Measurements from ENCODE around the gene UBE2O.

UBE2O gene

GRCh38 chr17:76452660-76453430 is at the start of gene UBE2O:
UBE2O (minus strand) TSS chr17:76453152; CDS start chr17:76453141, 11 bp downstream.
- peak; percentile 86 to 93 for DNase-seq

GRCh38 chr17:76501827-76502307 is 48.9 kb upstream of the UBE2O start:
- DNase-seq: no peak

- DNase-seq: peak; percentile 93 to 98
These were observed 48.3 kb upstream of the UBE2O start, which contains the start of gene RHBDF2 for GRCh38 chr17:76501018-76501826. RHBDF2 (minus strand) TSS chr17:76501423; CDS start chr17:76481524, 19,899 bp downstream.

- no peak for DNase-seq
These were observed 47.7 kb upstream of the UBE2O start for GRCh38 chr17:76500747-76501017.

GRCh38 chr17:76500074-76500746 is 47.3 kb upstream of the UBE2O start:
- DNase-seq: no peak

GRCh38 chr17:76499267-76499667 is 46.3 kb upstream of the UBE2O start:
- no peak for DNase-seq

- no peak for DNase-seq
These were observed 45.9 kb upstream of the UBE2O start for GRCh38 chr17:76498876-76499251.

- no peak for DNase-seq
These were observed 45.3 kb upstream of the UBE2O start for GRCh38 chr17:76497979-76498875.

- DNase-seq: no peak
These were observed 44.7 kb upstream of the UBE2O start for GRCh38 chr17:76497699-76497978.

GRCh38 chr17:76496464-76496863 is 43.5 kb upstream of the UBE2O start:
- no peak for DNase-seq

- DNase-seq: no peak
These were observed 42.9 kb upstream of the UBE2O start for GRCh38 chr17:76495663-76496400.

GRCh38 chr17:76493505-76494167 is 40.7 kb upstream of the UBE2O start:
- DNase-seq: no peak

GRCh38 chr17:76492989-76493501 is 40.1 kb upstream of the UBE2O start:
- peak in 1 of 2 experiments; percentile 35 for DNase-seq

- peak in 1 of 2 experiments; percentile 11 for DNase-seq
These were observed 39.4 kb upstream of the UBE2O start for GRCh38 chr17:76492123-76492988.

GRCh38 chr17:76491271-76492122 is 38.5 kb upstream of the UBE2O start:
- no peak for DNase-seq

GRCh38 chr17:76490112-76490710 is 37.3 kb upstream of the UBE2O start:
- no peak for DNase-seq

- no peak for DNase-seq
These were observed 34.7 kb upstream of the UBE2O start for GRCh38 chr17:76487451-76488192.

GRCh38 chr17:76485569-76485968 is 32.6 kb upstream of the UBE2O start:
- no peak for DNase-seq

Data from stimulated activated CD4-positive, alpha-beta T cell treated with anti-CD3 and anti-CD28 coated beads, Interleukin-4, amount 100 ng/mL, for 4 hours (primary cell).